MG63 (cell line): ENCODE results near the gene ZMAT2. TPM values are rescaled to one million over a fixed set of nuclear protein-coding genes. Genes with fewer than 3 reads are reported as not detected.

Experiments used
- DNase-seq: peaks from one replicate; pipeline ENCODE4 v3.0.0-alpha.2; 2020
- H3K27me3 ChIP-seq: fragments of 250-450 bp; sonication (Bioruptor Pico); 2 replicates; pipeline ENCODE4 v1.5.1; 2020; ENCODE audit warnings: mild to moderate bottlenecking, moderate library complexity
- H3K36me3 ChIP-seq: fragments of 250-450 bp; sonication (Bioruptor Pico); 2 replicates; pipeline ENCODE4 v1.5.1; 2020; ENCODE audit warnings: mild to moderate bottlenecking, moderate library complexity
- H3K4me3 ChIP-seq: fragments of 250-450 bp; sonication (Bioruptor Pico); 2 replicates; pipeline ENCODE4 v1.5.1; 2020; ENCODE audit warnings: mild to moderate bottlenecking, moderate library complexity
- H3K9me3 ChIP-seq: fragments of 250-450 bp; sonication (Bioruptor Pico); 2 replicates; pipeline ENCODE4 v1.5.1; 2020; ENCODE audit warnings: mild to moderate bottlenecking, moderate library complexity
- total RNA-seq: library from RNA; depleted of rRNA; stranded (reverse); fragments of >200 nt; shearing (Covaris generic); gene quantifications from 2 replicates; pipeline ENCODE4 v1.2.3, GENCODE V29; 2014; ENCODE audit warnings: low replicate concordance; rRNA removed

ZMAT2 gene
- total RNA-seq, 1 experiment from 2014 or later, result 90.9 TPM

- H3K27me3 ChIP-seq, result no peaks in the 10 kb centered on the region
- H3K4me3 ChIP-seq, result no peak overlapping the region
- no peaks in the 10 kb centered on the region for H3K36me3 ChIP-seq
- no peak for DNase-seq
- peaks cover 3% of the 10 kb centered on the region for H3K9me3 ChIP-seq
Observed at GRCh38 chr5:140741967-140742366, 41.7 kb downstream of the ZMAT2 start.

- Histone ChIP-seq H3K4me3 (no peak overlapping the region), H3K9me3 (peaks cover 18% of the 10 kb centered on the region), H3K27me3 (no peaks in the 10 kb centered on the region), H3K36me3 (no peaks in the 10 kb centered on the region)
- DNase-seq, result no peak
Observed at GRCh38 chr5:140753561-140753960, 53.3 kb downstream of the ZMAT2 start.

Other genes with a start within 250 kb of the ZMAT2 start
- gene EIF4EBP3, start 152.8 kb upstream of the ZMAT2 start, total RNA-seq, result 4.0 and 4.5 TPM in 2 replicates
- gene SRA1, start 143.0 kb upstream of the ZMAT2 start, total RNA-seq, result 62.1 and 92.9 TPM in 2 replicates
- gene APBB3, start 135.8 kb upstream of the ZMAT2 start, total RNA-seq, result 7.2 and 12.5 TPM in 2 replicates
- 21.7 and 24.8 TPM in 2 replicates for gene SLC35A4, start 135.6 kb upstream of the ZMAT2 start, total RNA-seq
- 0.49 and 2.6 TPM in 2 replicates for gene CD14, start 67.3 kb upstream of the ZMAT2 start, total RNA-seq
- gene TMCO6, start 61.0 kb upstream of the ZMAT2 start, total RNA-seq, result 5.5 and 10.7 TPM in 2 replicates
- gene NDUFA2, start 52.8 kb upstream of the ZMAT2 start, total RNA-seq, result 86.0 and 94.5 TPM in 2 replicates
- gene IK, start 52.6 kb upstream of the ZMAT2 start, total RNA-seq, result 53.6 and 96.7 TPM in 2 replicates
- 28.8 and 38.9 TPM in 2 replicates for gene WDR55, start 35.5 kb upstream of the ZMAT2 start, total RNA-seq
- gene DND1, start 26.9 kb upstream of the ZMAT2 start, total RNA-seq, result 0.94 TPM in 1 of 2 replicates, not detected in the other
- gene HARS1, start 9.1 kb upstream of the ZMAT2 start, total RNA-seq, result 96.9 and 116 TPM in 2 replicates
- gene HARS2, start 9.0 kb upstream of the ZMAT2 start, total RNA-seq, result 41.8 and 50.1 TPM in 2 replicates
- gene PCDHA1, start 85.7 kb downstream of the ZMAT2 start, total RNA-seq, result 0.10 TPM in 1 of 2 replicates, not detected in the other
- gene PCDHA2, start 94.4 kb downstream of the ZMAT2 start, total RNA-seq, result 0.44 TPM in 1 of 2 replicates, not detected in the other
- gene PCDHA3, start 100.6 kb downstream of the ZMAT2 start, total RNA-seq, result not detected in 2 replicates
- not detected in 2 replicates for gene PCDHA4, start 106.6 kb downstream of the ZMAT2 start, total RNA-seq
- gene PCDHA5, start 121.2 kb downstream of the ZMAT2 start, total RNA-seq, result not detected in 2 replicates
- gene PCDHA6, start 127.5 kb downstream of the ZMAT2 start, total RNA-seq, result 0.86 TPM in 1 of 2 replicates, not detected in the other
- 0.10 TPM in 1 of 2 replicates, not detected in the other for gene PCDHA7, start 133.8 kb downstream of the ZMAT2 start, total RNA-seq
- not detected in 2 replicates for gene PCDHA8, start 140.7 kb downstream of the ZMAT2 start, total RNA-seq
- gene PCDHA9, start 147.9 kb downstream of the ZMAT2 start, total RNA-seq, result not detected in 2 replicates
- gene PCDHA10, start 155.4 kb downstream of the ZMAT2 start, total RNA-seq, result not detected in 2 replicates
- gene PCDHA11, start 168.5 kb downstream of the ZMAT2 start, total RNA-seq, result not detected in 2 replicates
- gene PCDHA12, start 174.9 kb downstream of the ZMAT2 start, total RNA-seq, result not detected in 2 replicates
- gene PCDHA13, start 181.7 kb downstream of the ZMAT2 start, total RNA-seq, result not detected in 2 replicates
- gene PCDHAC1, start 225.9 kb downstream of the ZMAT2 start, total RNA-seq, result not detected in 2 replicates